ENCODE data around the gene WIPI1. TPM values are rescaled to one million over a fixed set of nuclear protein-coding genes. Genes with fewer than 3 reads are reported as not detected.

The WIPI1 gene
- total and polyA plus RNA-seq, 2 of the 13 experiments (the other 11 are each of a cell fraction or from before 2014, with no cell fraction given) = 29.4 to 141 TPM

- Histone ChIP-seq H3K79me2 (ENCODE audit: insufficient read depth, low read length) (no peaks in the 10 kb centered on the region), H4K20me1 (ENCODE audit: insufficient read depth, low read length) (no peaks in the 10 kb centered on the region), H3K36me3 (replicated peaks in 1 of 2; ENCODE audit: control insufficient read depth in 1 of 2, insufficient read depth in 2 of 2, low read length in 2 of 2) (no peaks in the 10 kb centered on the region; a peak in 1 of 5 replicates), H2AFZ (ENCODE audit: low read length) (no peak overlapping the region), H3K27me3 (ENCODE audit: control insufficient read depth in 1 of 2, insufficient read depth in 2 of 2, low read length in 2 of 2) (no peaks in the 10 kb centered on the region), H3K4me3 (replicated peaks in 1 of 3; ENCODE audit: insufficient read depth in 1 of 3, low read depth in 2 of 3, low read length in 3 of 3) (no peak overlapping the region), H3K4me2 (ENCODE audit: low read depth, low read length) (no peak overlapping the region), H3K9ac (ENCODE audit: insufficient read depth, low read depth, low read length) (no peak overlapping the region), H3K4me1 (ENCODE audit: insufficient read depth, low read length) (peaks cover 35% of the 10 kb centered on the region), H3K27ac (ENCODE audit: extremely low read length, insufficient read depth, low read length) (no peak overlapping the region), H3K9me3 (ENCODE audit: low read length) (peaks cover 6% of the 10 kb centered on the region; the same call in 1 of the 2 replicates)
- no TSS peak for BruUV-seq (replicated peaks)
- no peak for ATAC-seq
- TF ChIP-seq TCF7 (IDR thresholded peaks at IDR 0.05; ENCODE audit: low read depth) (no peak), ZNF33B (CRISPR knock-in tag; IDR thresholded peaks at IDR 0.05) (no peak), CEBPZ (IDR thresholded peaks at IDR 0.05; ENCODE audit: low read length) (no peak), E2F5 (CRISPR knock-in tag; conservative IDR thresholded peaks at IDR 0.05) (no peak), ETV6 (CRISPR knock-in tag; conservative IDR thresholded peaks at IDR 0.05) (no peak), SMAD3 (CRISPR knock-in tag; IDR thresholded peaks at IDR 0.05) (no peak), ZNF430 (CRISPR knock-in tag; IDR thresholded peaks at IDR 0.05) (no peak), U2AF1 (optimal IDR thresholded peaks at IDR 0.05; ENCODE audit: low read depth, low read length) (no peak), TBL1XR1 (IDR thresholded peaks at IDR 0.05; ENCODE audit: borderline replicate concordance, low read length, partially characterized antibody) (no peak), NR2F6 (IDR thresholded peaks at IDR 0.05) (no peak), NR2F6 (CRISPR knock-in tag; IDR thresholded peaks at IDR 0.05) (no peak), RBM22 (optimal IDR thresholded peaks at IDR 0.05; ENCODE audit: low read length) (no peak)
- DNase-seq (ENCODE audit: low spot score) = no peak
- in situ Hi-C loops (cut with HindIII; ENCODE audit: extremely low pct_ligation_motif_present, low pct_unique_long_range_greater_than_20kb) (no loop called here), intact Hi-C loops (cut with micrococcal nuclease; ENCODE audit: unreplicated experiment) (no loop called here)
- ChIA-PET CTCF (ENCODE audit: low intra/inter-chr PET ratio, low total read pairs) (no interaction called here), POLR2A (no interaction called here)
- 93% methylated on average over 1 of the region's 1 CpG for WGBS (ENCODE audit: low lambda C conversion rate)
- no peak for FAIRE-seq
These were observed 54.2 kb downstream of the WIPI1 start for GRCh38 chr17:68403122-68403521.

Data from HepG2 (cell line).